ENCODE results near the gene SLC24A3. TPM values are rescaled to one million over a fixed set of nuclear protein-coding genes. Genes with fewer than 3 reads are reported as not detected.

Gene SLC24A3
- total RNA-seq, 6 experiments from 2014 or later = not detected

- no peak for TF ChIP-seq CTCF (IDR thresholded peaks at IDR 0.05)
- no peak for DNase-seq
- Mint-ChIP-seq H3K4me3 (no peak overlapping the region), H3K27me3 (ENCODE audit: insufficient read depth) (no peaks in the 10 kb centered on the region; the same call in 1 of the 2 replicates), H3K4me1 (ENCODE audit: low read depth) (no peaks in the 10 kb centered on the region), H3K36me3 (ENCODE audit: low read depth) (no peaks in the 10 kb centered on the region), H3K27ac (no peak overlapping the region), H3K9me3 (peaks cover 36% of the 10 kb centered on the region)
These were observed 101.1 kb downstream of the SLC24A3 start for GRCh38 chr20:19313342-19314069.

- no peaks in the 10 kb centered on the region for H3K36me3 Mint-ChIP-seq (ENCODE audit: low read depth)
- H3K27me3 Mint-ChIP-seq (ENCODE audit: insufficient read depth) = peaks cover 3% of the 10 kb centered on the region
- H3K27ac Mint-ChIP-seq = no peak overlapping the region
- no peak for TF ChIP-seq CTCF (IDR thresholded peaks at IDR 0.05)
- peaks cover 41% of the 10 kb centered on the region for H3K9me3 Mint-ChIP-seq
- DNase-seq = no peak
- H3K4me3 Mint-ChIP-seq = no peak overlapping the region
- H3K4me1 Mint-ChIP-seq (ENCODE audit: low read depth) = no peaks in the 10 kb centered on the region
These were observed 102.2 kb downstream of the SLC24A3 start for GRCh38 chr20:19314621-19315020.

GRCh38 chr20:19317237-19318069 lies 105.0 kb downstream of the SLC24A3 start:
- Mint-ChIP-seq H3K36me3 (ENCODE audit: low read depth) (no peaks in the 10 kb centered on the region), H3K27ac (no peak overlapping the region), H3K27me3 (ENCODE audit: insufficient read depth) (peaks cover 7% of the 10 kb centered on the region), H3K9me3 (peaks cover 38% of the 10 kb centered on the region), H3K4me1 (ENCODE audit: low read depth) (no peaks in the 10 kb centered on the region), H3K4me3 (no peak overlapping the region)
- no peak for TF ChIP-seq CTCF (IDR thresholded peaks at IDR 0.05)
- no peak for DNase-seq

GRCh38 chr20:19318610-19319009 lies 106.2 kb downstream of the SLC24A3 start:
- no peaks in the 10 kb centered on the region for H3K36me3 Mint-ChIP-seq (ENCODE audit: low read depth)
- peaks cover 7% of the 10 kb centered on the region for H3K27me3 Mint-ChIP-seq (ENCODE audit: insufficient read depth)
- TF ChIP-seq CTCF (IDR thresholded peaks at IDR 0.05) = no peak
- no peaks in the 10 kb centered on the region for H3K4me1 Mint-ChIP-seq (ENCODE audit: low read depth)
- H3K4me3 Mint-ChIP-seq = no peak overlapping the region
- DNase-seq = no peak
- H3K27ac Mint-ChIP-seq = no peak overlapping the region
- H3K9me3 Mint-ChIP-seq = peaks cover 33% of the 10 kb centered on the region

- TF ChIP-seq CTCF (IDR thresholded peaks at IDR 0.05) = no peak
- no peaks in the 10 kb centered on the region for H3K4me1 Mint-ChIP-seq (ENCODE audit: low read depth)
- DNase-seq = no peak
- no peaks in the 10 kb centered on the region for H3K36me3 Mint-ChIP-seq (ENCODE audit: low read depth)
- H3K27ac Mint-ChIP-seq = no peak overlapping the region
- peaks cover 7% of the 10 kb centered on the region for H3K27me3 Mint-ChIP-seq (ENCODE audit: insufficient read depth)
- H3K9me3 Mint-ChIP-seq = peaks cover 30% of the 10 kb centered on the region
- no peak overlapping the region for H3K4me3 Mint-ChIP-seq
These were observed 107.6 kb downstream of the SLC24A3 start for GRCh38 chr20:19320005-19320404.
